ENCODE results near the gene FRMD5. TPM values are rescaled to one million over a fixed set of nuclear protein-coding genes. Genes with fewer than 3 reads are reported as not detected.

The FRMD5 gene
- total RNA-seq, 1 donor from 2014 or later, result 1.5 TPM

DNA sequence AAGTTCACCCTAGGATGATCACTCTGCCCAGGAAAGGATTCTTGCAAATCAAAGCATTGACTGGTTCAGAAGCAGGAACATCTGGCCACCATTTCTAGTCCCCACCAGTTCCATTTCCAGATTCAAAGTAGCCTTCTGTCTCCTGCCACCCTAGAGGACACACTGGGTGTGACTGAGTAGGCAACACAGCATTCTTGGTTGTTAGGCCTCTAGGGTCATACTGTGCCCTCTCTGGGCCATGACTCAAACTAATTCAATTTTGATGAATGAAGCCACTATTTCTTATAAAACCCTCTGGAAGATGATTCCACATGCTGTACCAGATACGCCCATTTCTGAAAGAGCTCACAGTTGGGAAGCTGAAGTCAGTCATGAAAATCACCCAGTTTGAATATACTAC, 298.5 kb downstream of the FRMD5 start:
- DNase-seq (ENCODE audit: low spot score), result no peak
- TF ChIP-seq, protein P1, sequence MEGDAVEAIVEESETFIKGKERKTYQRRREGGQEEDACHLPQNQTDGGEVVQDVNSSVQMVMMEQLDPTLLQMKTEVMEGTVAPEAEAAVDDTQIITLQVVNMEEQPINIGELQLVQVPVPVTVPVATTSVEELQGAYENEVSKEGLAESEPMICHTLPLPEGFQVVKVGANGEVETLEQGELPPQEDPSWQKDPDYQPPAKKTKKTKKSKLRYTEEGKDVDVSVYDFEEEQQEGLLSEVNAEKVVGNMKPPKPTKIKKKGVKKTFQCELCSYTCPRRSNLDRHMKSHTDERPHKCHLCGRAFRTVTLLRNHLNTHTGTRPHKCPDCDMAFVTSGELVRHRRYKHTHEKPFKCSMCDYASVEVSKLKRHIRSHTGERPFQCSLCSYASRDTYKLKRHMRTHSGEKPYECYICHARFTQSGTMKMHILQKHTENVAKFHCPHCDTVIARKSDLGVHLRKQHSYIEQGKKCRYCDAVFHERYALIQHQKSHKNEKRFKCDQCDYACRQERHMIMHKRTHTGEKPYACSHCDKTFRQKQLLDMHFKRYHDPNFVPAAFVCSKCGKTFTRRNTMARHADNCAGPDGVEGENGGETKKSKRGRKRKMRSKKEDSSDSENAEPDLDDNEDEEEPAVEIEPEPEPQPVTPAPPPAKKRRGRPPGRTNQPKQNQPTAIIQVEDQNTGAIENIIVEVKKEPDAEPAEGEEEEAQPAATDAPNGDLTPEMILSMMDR (IDR thresholded peaks at IDR 0.05), result no peak
- Mint-ChIP-seq H3K27ac (ENCODE audit: unreplicated experiment) (no peak overlapping the region), H3K36me3 (ENCODE audit: low read depth) (no peaks in the 10 kb centered on the region), H3K4me1 (ENCODE audit: low read depth) (peaks cover 12% of the 10 kb centered on the region), H3K27me3 (ENCODE audit: low read depth) (no peaks in the 10 kb centered on the region), H3K4me3 (ENCODE audit: unreplicated experiment) (no peak overlapping the region), H3K9me3 (ENCODE audit: low read depth) (no peaks in the 10 kb centered on the region)

DNA sequence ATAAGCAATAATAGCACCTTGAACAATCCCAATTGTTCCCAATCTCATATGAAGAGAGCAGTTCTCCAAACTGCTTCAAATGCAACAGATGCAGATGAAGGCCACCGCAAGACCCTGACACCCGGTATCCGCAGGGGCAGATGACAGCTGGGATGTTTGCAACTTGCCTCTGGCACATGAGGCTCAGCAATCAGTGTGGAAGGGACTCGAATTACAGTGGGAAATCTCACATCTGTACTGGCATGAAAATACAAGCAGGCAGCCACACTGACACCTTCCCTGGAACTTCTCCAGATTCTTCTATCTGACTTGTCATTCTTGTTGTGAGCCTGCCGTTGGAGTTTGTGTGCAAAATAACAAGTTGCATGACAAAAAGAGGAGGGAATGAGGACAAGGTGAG, 299.5 kb downstream of the FRMD5 start:
- no peak overlapping the region for H3K4me3 Mint-ChIP-seq (ENCODE audit: unreplicated experiment)
- H3K27ac Mint-ChIP-seq (ENCODE audit: unreplicated experiment), result no peak overlapping the region

DNA sequence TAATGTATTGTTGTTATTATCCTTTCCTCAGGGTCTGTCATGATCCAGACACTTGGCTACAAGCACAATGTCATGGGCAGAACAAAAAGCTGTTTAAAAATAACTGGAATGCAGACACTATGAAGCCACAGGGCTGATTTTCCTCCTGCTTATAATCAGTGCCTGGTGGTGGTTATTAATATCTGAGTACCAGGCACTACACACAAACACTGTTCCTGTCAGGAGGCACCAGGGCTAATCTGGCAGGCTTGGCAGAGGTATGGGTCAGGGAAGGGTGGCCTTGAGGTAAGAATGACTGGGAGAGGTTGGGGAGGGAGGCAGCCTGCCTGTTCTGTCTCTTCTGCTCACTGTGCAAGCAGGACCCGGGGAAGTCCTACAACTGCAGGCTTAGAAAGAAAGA, 301.1 kb downstream of the FRMD5 start:
- TF ChIP-seq, protein P1 (IDR thresholded peaks at IDR 0.05), result no peak
- no peak overlapping the region for H3K4me3 Mint-ChIP-seq (ENCODE audit: unreplicated experiment)
- H3K36me3 Mint-ChIP-seq (ENCODE audit: low read depth), result no peaks in the 10 kb centered on the region
- H3K9me3 Mint-ChIP-seq (ENCODE audit: low read depth), result no peaks in the 10 kb centered on the region
- H3K27me3 Mint-ChIP-seq (ENCODE audit: low read depth), result no peaks in the 10 kb centered on the region
- no peak for DNase-seq (ENCODE audit: low spot score)
- H3K27ac Mint-ChIP-seq (ENCODE audit: unreplicated experiment), result no peak overlapping the region
- H3K4me1 Mint-ChIP-seq (ENCODE audit: low read depth), result peaks cover 12% of the 10 kb centered on the region

More for the DNA sequence above, 299.5 kb downstream of the FRMD5 start:
- Mint-ChIP-seq H3K36me3 (ENCODE audit: low read depth) (no peaks in the 10 kb centered on the region), H3K9me3 (ENCODE audit: low read depth) (no peaks in the 10 kb centered on the region), H3K27me3 (ENCODE audit: low read depth) (no peaks in the 10 kb centered on the region), H3K4me1 (ENCODE audit: low read depth) (peaks cover 12% of the 10 kb centered on the region)
- TF ChIP-seq, protein P1 (IDR thresholded peaks at IDR 0.05), result no peak
- no peak for DNase-seq (ENCODE audit: low spot score)

DNA sequence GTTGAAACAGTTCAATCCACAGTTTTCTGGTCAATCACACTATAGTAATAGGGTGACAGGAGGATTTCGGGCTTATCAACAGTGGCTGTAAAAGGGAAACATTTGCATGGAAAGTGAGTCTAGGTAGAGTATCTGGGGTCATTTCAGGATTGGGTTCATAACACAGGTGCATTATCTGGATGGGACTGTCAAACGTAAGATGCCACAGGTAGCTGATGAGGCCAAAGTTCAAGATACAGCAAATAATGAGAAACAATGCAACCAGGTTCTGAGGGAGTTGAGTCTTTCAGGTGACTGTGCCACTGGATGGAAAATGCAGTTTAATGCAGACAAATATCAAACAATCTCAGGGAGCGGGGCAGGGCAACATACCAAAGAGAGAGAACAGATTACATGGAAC, 306.0 kb downstream of the FRMD5 start:
- Mint-ChIP-seq H3K4me3 (ENCODE audit: unreplicated experiment) (no peak overlapping the region), H3K36me3 (ENCODE audit: low read depth) (no peaks in the 10 kb centered on the region), H3K27me3 (ENCODE audit: low read depth) (no peaks in the 10 kb centered on the region), H3K27ac (ENCODE audit: unreplicated experiment) (no peak overlapping the region), H3K4me1 (ENCODE audit: low read depth) (peaks cover 9% of the 10 kb centered on the region), H3K9me3 (ENCODE audit: low read depth) (no peaks in the 10 kb centered on the region)
- TF ChIP-seq, protein P1 (IDR thresholded peaks at IDR 0.05), result no peak
- no peak for DNase-seq (ENCODE audit: low spot score)

DNA sequence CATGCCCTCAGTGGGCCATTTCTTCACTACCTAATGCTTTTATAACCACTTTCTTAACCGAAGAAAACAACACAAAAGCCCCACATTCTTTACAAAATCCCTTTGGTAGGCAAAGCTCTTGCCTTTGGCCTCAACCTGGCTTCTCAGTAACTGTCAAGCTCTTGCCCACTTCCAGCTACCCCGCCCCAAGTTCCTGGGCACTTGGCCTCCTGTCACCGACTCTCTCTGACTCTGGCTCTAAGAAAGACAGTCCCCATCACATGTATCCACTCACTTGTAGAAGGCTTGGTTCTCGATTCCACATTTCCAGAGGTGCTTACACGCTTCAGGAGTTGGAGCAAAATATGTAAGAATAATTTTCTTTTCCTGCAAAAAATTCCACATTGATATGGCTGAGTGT, 307.2 kb downstream of the FRMD5 start:
- Mint-ChIP-seq H3K27ac (ENCODE audit: unreplicated experiment) (no peak overlapping the region), H3K4me1 (ENCODE audit: low read depth) (no peaks in the 10 kb centered on the region), H3K9me3 (ENCODE audit: low read depth) (no peaks in the 10 kb centered on the region), H3K27me3 (ENCODE audit: low read depth) (no peaks in the 10 kb centered on the region), H3K36me3 (ENCODE audit: low read depth) (no peaks in the 10 kb centered on the region), H3K4me3 (ENCODE audit: unreplicated experiment) (no peak overlapping the region)
- TF ChIP-seq, protein P1 (IDR thresholded peaks at IDR 0.05), result no peak
- no peak for DNase-seq (ENCODE audit: low spot score)

Measured in chondrocyte (in vitro differentiated cells).